ENCODE measurements around the gene CDCA5.
A peak's percentile ranks its signal among the peaks of the same experiment; 100 is the strongest.

- TF ChIP-seq CTCF (IDR thresholded peaks at IDR 0.05) (peak in 1 of 6 experiments; percentile 1), POLR2A (IDR thresholded peaks at IDR 0.05) (no peak)
Measured at GRCh38 chr11:65111159-65111743, 27.4 kb upstream of the CDCA5 start.

All from Peyer's patch (tissue), 4 donors.